ENCODE data around the gene ZNF385D. TPM values are rescaled to one million over a fixed set of nuclear protein-coding genes. Genes with fewer than 3 reads are reported as not detected.
"Not testable (repeated sequence)": the region's sequence is repeated elsewhere in the genome, so short reads cannot be mapped to it uniquely, and the experiment has no call there.

ZNF385D gene
- total RNA-seq, 1 donor from 2014 or later = under 0.01 TPM

DNA sequence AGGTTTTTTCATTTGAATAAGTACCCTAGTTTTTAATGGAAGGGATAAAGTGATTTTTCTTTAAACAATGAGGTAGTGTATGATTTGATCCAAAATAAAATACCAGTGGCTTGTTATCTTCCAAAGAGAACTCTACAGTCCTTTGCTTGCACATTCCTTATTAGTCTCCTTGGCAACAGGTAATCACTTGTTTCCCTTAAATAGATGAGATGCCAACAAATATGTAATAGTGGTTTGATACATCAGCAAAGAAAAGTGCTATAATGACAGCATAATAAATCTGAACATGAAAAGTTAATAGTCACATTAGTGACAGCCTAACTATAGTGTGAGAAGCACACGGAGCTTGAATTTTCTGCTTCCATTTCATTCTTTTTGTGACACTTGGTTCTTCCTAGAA, 360.2 kb downstream of the ZNF385D start:
- no peak overlapping the region for H3K4me3 ChIP-seq (ENCODE audit: low read depth, low read length)
- DNase-seq (ENCODE audit: low read depth) = no peak
- TF ChIP-seq, protein P1, sequence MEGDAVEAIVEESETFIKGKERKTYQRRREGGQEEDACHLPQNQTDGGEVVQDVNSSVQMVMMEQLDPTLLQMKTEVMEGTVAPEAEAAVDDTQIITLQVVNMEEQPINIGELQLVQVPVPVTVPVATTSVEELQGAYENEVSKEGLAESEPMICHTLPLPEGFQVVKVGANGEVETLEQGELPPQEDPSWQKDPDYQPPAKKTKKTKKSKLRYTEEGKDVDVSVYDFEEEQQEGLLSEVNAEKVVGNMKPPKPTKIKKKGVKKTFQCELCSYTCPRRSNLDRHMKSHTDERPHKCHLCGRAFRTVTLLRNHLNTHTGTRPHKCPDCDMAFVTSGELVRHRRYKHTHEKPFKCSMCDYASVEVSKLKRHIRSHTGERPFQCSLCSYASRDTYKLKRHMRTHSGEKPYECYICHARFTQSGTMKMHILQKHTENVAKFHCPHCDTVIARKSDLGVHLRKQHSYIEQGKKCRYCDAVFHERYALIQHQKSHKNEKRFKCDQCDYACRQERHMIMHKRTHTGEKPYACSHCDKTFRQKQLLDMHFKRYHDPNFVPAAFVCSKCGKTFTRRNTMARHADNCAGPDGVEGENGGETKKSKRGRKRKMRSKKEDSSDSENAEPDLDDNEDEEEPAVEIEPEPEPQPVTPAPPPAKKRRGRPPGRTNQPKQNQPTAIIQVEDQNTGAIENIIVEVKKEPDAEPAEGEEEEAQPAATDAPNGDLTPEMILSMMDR (IDR thresholded peaks at IDR 0.05; ENCODE audit: insufficient read depth, low read length, severe bottlenecking) = no peak
- H3K36me3 ChIP-seq (ENCODE audit: control insufficient read depth, insufficient read depth, low read length) = no peaks in the 10 kb centered on the region
- FAIRE-seq = no peak
- H3K27me3 ChIP-seq (ENCODE audit: control insufficient read depth, insufficient read depth, low read length) = no peaks in the 10 kb centered on the region

DNA sequence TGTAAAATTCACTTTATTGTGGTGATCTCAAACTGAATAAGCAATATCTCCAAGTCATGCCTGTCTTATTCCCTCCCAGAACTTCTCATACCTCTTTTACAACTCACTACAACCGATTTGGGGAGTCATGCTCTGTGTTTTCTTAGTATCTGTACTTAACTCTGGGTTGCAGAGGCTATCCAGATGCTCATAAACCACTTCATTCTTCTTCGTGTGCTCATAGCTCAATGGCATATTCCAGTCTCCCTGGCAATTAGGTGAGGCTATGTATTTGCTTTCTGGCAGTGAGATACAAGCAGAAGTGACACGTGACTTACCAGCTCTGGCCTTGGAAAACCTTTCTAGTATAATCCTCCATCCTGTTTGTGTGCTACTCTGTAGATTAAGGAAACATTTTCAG, 360.9 kb downstream of the ZNF385D start:
- no peak for FAIRE-seq

DNA sequence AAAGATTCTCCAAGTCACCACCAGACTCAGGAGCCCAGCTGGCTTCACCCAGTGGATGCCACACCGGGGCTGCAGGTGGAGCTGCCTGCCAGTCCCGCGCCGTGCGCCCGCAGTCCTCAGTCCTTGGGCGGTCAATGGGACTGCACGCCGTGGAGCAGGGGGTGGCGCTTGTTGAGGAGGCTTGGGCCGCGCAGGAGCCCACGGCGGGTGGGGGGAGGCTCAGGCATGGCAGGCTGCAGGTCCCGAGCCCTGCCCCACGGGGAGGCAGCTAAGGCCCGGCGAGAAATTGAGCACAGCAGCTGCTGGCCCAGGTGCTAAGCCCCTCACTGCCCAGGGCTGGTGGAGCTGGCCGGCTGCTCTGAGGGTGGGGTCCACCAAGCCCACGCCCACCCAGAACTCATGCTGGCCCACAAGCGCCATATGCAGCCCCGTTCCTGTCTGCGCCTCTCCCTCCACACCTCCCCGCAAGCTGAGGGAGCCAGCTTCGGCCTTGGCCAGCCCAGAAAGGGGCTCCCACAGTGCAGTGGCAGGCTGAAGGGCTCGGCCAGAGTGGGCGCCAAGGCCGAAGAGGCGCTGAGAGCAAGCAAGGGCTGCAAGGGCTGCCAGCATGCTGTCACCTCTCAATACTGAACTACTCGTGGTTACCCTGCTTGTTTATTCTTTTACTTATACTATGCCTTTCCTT, 363.7 kb downstream of the ZNF385D start:
- not testable (repeated sequence) for H3K4me3 ChIP-seq (ENCODE audit: low read depth, low read length); H3K27me3 ChIP-seq (ENCODE audit: control insufficient read depth, insufficient read depth, low read length); FAIRE-seq; DNase-seq (ENCODE audit: low read depth); H3K36me3 ChIP-seq (ENCODE audit: control insufficient read depth, insufficient read depth, low read length)

More for the DNA sequence above, 360.9 kb downstream of the ZNF385D start:
- no peaks in the 10 kb centered on the region for H3K36me3 ChIP-seq (ENCODE audit: control insufficient read depth, insufficient read depth, low read length)
- H3K27me3 ChIP-seq (ENCODE audit: control insufficient read depth, insufficient read depth, low read length) = no peaks in the 10 kb centered on the region
- H3K4me3 ChIP-seq (ENCODE audit: low read depth, low read length) = no peak overlapping the region
- peak; percentile 32 for DNase-seq (ENCODE audit: low read depth)
- TF ChIP-seq, protein P1 (IDR thresholded peaks at IDR 0.05; ENCODE audit: insufficient read depth, low read length, severe bottlenecking) = no peak

DNA sequence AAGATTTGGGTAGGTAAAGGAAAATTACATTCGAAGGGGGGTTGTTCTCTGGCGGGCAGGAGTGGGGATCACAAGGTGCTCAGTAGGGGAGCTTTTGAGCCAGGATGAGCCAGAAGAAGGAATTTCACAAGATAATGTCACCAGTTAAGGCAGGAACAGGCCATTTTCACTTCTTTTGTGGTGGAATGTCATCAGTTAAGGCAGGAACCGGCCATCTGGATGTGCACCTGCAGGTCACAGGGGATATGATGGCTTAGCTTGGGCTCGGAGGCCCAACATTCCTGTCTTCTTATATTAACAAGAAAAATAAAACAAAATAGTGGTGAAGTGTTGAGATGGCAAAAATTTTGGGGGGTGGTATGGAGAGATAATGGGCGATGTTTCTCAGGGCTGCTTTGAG, 373.0 kb downstream of the ZNF385D start:
- DNase-seq (ENCODE audit: low read depth); FAIRE-seq; H3K36me3 ChIP-seq (ENCODE audit: control insufficient read depth, insufficient read depth, low read length); H3K4me3 ChIP-seq (ENCODE audit: low read depth, low read length); H3K27me3 ChIP-seq (ENCODE audit: control insufficient read depth, insufficient read depth, low read length): not testable (repeated sequence)

DNA sequence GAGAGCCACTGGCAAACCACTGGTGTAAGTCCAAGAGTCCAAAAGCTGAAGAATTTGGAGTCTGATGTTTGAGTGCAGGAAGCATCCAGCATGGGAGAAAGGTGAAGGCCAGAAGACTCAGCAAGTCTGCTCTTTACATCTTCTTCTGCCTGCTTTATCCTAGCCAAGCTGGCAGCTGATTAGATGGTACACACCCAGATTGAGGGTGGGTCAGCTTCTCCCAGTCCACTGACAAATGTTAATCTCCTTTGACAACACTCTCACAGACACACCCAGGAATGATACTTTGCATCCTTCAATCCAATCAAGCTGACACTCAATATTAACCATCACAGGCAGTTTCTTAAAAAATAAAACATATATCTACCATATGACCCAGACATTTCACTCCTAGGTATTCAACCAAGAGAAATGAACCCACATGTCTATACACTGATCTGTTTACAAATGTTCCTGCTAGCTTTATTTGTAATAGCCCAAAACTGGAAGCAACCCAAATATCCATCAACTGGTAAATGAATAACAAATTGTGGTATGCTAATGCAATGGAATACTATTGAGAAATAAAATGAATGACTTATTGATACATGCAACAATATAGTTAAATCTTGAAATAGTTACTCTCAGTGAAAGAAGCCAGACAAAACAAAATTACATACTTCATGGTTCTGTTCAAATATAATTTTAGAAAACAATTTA, 373.8 kb downstream of the ZNF385D start:
- DNase-seq (ENCODE audit: low read depth) = no peak
- H3K36me3 ChIP-seq (ENCODE audit: control insufficient read depth, insufficient read depth, low read length) = no peaks in the 10 kb centered on the region
- TF ChIP-seq, protein P1 (IDR thresholded peaks at IDR 0.05; ENCODE audit: insufficient read depth, low read length, severe bottlenecking) = no peak
- H3K4me3 ChIP-seq (ENCODE audit: low read depth, low read length) = no peak overlapping the region
- no peak for FAIRE-seq
- H3K27me3 ChIP-seq (ENCODE audit: control insufficient read depth, insufficient read depth, low read length) = no peaks in the 10 kb centered on the region

DNA sequence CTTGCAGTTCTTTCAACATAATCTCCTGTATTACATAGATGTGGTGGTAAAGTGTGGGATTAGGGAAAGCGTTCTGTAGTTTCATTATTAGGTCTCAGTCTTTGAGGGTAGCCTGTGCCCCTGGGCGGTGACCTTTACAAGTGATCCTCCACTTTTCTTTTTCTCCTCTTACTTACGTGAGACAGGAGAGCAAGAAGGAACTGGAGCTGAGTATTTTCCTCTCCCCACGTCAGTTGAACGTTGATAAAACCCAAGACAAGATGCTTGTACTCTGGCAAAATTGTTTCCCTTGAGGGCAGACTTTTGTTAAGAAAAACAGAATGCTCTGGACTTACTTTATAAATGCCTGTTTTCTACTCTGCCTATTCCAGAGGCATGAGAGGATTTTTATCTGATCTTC, 378.7 kb downstream of the ZNF385D start:
- FAIRE-seq (no peak), DNase-seq (ENCODE audit: low read depth) (no peak)
- Histone ChIP-seq H3K4me3 (ENCODE audit: low read depth, low read length) (no peak overlapping the region), H3K27me3 (ENCODE audit: control insufficient read depth, insufficient read depth, low read length) (no peaks in the 10 kb centered on the region), H3K36me3 (ENCODE audit: control insufficient read depth, insufficient read depth, low read length) (no peaks in the 10 kb centered on the region)
- TF ChIP-seq, protein P1 (IDR thresholded peaks at IDR 0.05; ENCODE audit: insufficient read depth, low read length, severe bottlenecking) = no peak

Measured in bronchial epithelial cell (primary cell).